ENCODE measurements around the gene DCDC2B.

DCDC2B gene

GRCh38 chr1:32197074-32197473 is 11.8 kb upstream of the DCDC2B start:
- DNase-seq = no peak

- no peak for DNase-seq
These were observed 11.1 kb upstream of the DCDC2B start for GRCh38 chr1:32197837-32198236.

- DNase-seq = no peak
These were observed 10.4 kb upstream of the DCDC2B start for GRCh38 chr1:32198237-32199042.

- DNase-seq = no peak
These were observed 9.7 kb upstream of the DCDC2B start for GRCh38 chr1:32199043-32199716.

GRCh38 chr1:32199717-32200072 is 9.2 kb upstream of the DCDC2B start:
- no peak for DNase-seq

GRCh38 chr1:32200226-32201010 is 8.5 kb upstream of the DCDC2B start, which contains the start of gene CCDC28B:
Gene CCDC28B, plus strand, starts transcription at chr1:32200595. Its CDS starts 1,341 bp downstream, at chr1:32201936.
- DNase-seq = peak; percentile 73 to 74

- DNase-seq = peak; percentile 87
These were observed 7.7 kb upstream of the DCDC2B start for GRCh38 chr1:32201011-32201855.

- no peak for DNase-seq
These were observed 3.9 kb upstream of the DCDC2B start for GRCh38 chr1:32204943-32205361.

GRCh38 chr1:32205401-32206370 is 3.2 kb upstream of the DCDC2B start, which contains the start of gene IQCC:
Gene IQCC, plus strand, starts transcription at chr1:32205671. Its CDS starts 11 bp downstream, at chr1:32205682.
- peak; percentile 88 to 92 for DNase-seq

- no peak for DNase-seq
These were observed 420 bp upstream of the DCDC2B start for GRCh38 chr1:32208469-32208868.

- DNase-seq = peak; percentile 69 to 75
These were observed 7.0 kb downstream of the DCDC2B start for GRCh38 chr1:32215629-32216480.

- DNase-seq = no peak
These were observed 7.7 kb downstream of the DCDC2B start for GRCh38 chr1:32216566-32216965.

- DNase-seq = no peak
These were observed 10.1 kb downstream of the DCDC2B start for GRCh38 chr1:32219022-32219421.

GRCh38 chr1:32220746-32221580 is 12.1 kb downstream of the DCDC2B start:
- no peak for DNase-seq

GRCh38 chr1:32221581-32221979 is 12.7 kb downstream of the DCDC2B start:
- no peak for DNase-seq

- peak; percentile 90 to 94 for DNase-seq
These were observed 13.3 kb downstream of the DCDC2B start, which contains the start of the genes EIF3I and TMEM234 for GRCh38 chr1:32221980-32222755. Gene EIF3I, plus strand, starts transcription at chr1:32222407. Its CDS starts 35 bp downstream, at chr1:32222442. Gene TMEM234, minus strand, starts transcription at chr1:32222353. Its CDS starts 31 bp downstream, at chr1:32222322.

- DNase-seq = no peak
These were observed 14.8 kb downstream of the DCDC2B start for GRCh38 chr1:32223683-32224082.

GRCh38 chr1:32224285-32224684 is 15.4 kb downstream of the DCDC2B start:
- no peak for DNase-seq

Measured in activated T-cell treated with anti-CD3 and anti-CD28 coated beads, Interleukin-2, amount 50 U/mL, for 48 hours (primary cell).